Activated CD4-positive, alpha-beta T cell treated with anti-CD3 and anti-CD28 coated beads for 36 hours (primary cell): Measurements from ENCODE around the gene SLC2A3. TPM values are rescaled to one million over a fixed set of nuclear protein-coding genes. Genes with fewer than 3 reads are reported as not detected.
"Not testable (repeated sequence)": the region's sequence is repeated elsewhere in the genome, so short reads cannot be mapped to it uniquely, and the experiment has no call there.

Experiments used
- ATAC-seq: fragments of 200-7000 bp; cut with Tn5 transposase; one replicate; pipeline ENCODE4 v1.10.0; 2021; ENCODE audit warnings: mild to moderate bottlenecking, moderate library complexity
- CTCF ChIA-PET: fragments of 350-600 bp; sonication (Branson Sonifier 250); formaldehyde crosslinking; loops from one replicate; lab custom pipeline; 2021; ENCODE audit warnings: antibody characterized with exemption; lab: Charles Lee
- POLR2A ChIA-PET: fragments of 350-600 bp; sonication (Branson Sonifier 250); formaldehyde crosslinking; loops from one replicate; lab custom pipeline; 2021; ENCODE audit warnings: antibody characterized with exemption, inconsistent platforms; lab: Charles Lee
- DNase-seq: peaks from one replicate; pipeline ENCODE4 v3.0.0-alpha.2; 2020
- H3K27ac Mint-ChIP-seq: one replicate; pipeline ENCODE4 v1.8.0; 2021; ENCODE audit warnings: mixed read lengths
- H3K27me3 Mint-ChIP-seq: one replicate; pipeline ENCODE4 v1.8.0; 2021; ENCODE audit warnings: mixed read lengths
- H3K36me3 Mint-ChIP-seq: one replicate; pipeline ENCODE4 v1.8.0; 2021; ENCODE audit warnings: low read depth, mixed read lengths
- H3K4me1 Mint-ChIP-seq: one replicate; pipeline ENCODE4 v1.8.0; 2021; ENCODE audit warnings: mixed read lengths
- H3K4me3 Mint-ChIP-seq: one replicate; pipeline ENCODE4 v1.8.0; 2021; ENCODE audit warnings: mild to moderate bottlenecking, moderate library complexity, mixed read lengths
- H3K9me3 Mint-ChIP-seq: one replicate; pipeline ENCODE4 v1.8.0; 2021; ENCODE audit warnings: low read depth, mixed read lengths
- intact Hi-C, 2 experiments: fragments of 100-400 bp; cut with DNase I in 1 of 2; cut with micrococcal nuclease in 1 of 2; formaldehyde crosslinking; loops; one replicate each; pipeline versions ENCODE4 v1.14.2 to v1.15.1; 2022 to 2024; cut with DNase I, micrococcal nuclease
- total RNA-seq, 2 experiments: library from RNA; stranded (reverse); gene quantifications; one replicate each; pipeline ENCODE4 v1.2.3, GENCODE V29; 2021

The SLC2A3 gene
- total RNA-seq, 2 experiments from 2014 or later, result 396 to 511 TPM

GRCh38 chr12:7951671-7952070 is 15.7 kb upstream of the SLC2A3 start:
- no peak for DNase-seq
- Mint-ChIP-seq H3K27me3 (no peaks in the 10 kb centered on the region), H3K27ac (no peak overlapping the region), H3K4me1 (peaks cover 4% of the 10 kb centered on the region), H3K36me3 (no peaks in the 10 kb centered on the region), H3K9me3 (no peaks in the 10 kb centered on the region), H3K4me3 (no peak overlapping the region)
- ChIA-PET CTCF (no interaction called here), POLR2A (interaction anchor here (0.9 kb wide), 1 partner anchor 1023 kb away, joined by 3 read pairs; no protein-coding TSS in a partner anchor)
- no peak for ATAC-seq
- intact Hi-C loops, result no loop called here

- CTCF ChIA-PET, result interaction anchor here (1.5 kb wide), 1 partner anchor 10 kb away, joined by 4 read pairs; no protein-coding TSS in a partner anchor
- POLR2A ChIA-PET, result not testable (repeated sequence)
These were observed 14.4 kb upstream of the SLC2A3 start for GRCh38 chr12:7950230-7950943.

GRCh38 chr12:7948589-7949260 is 12.7 kb upstream of the SLC2A3 start:
- CTCF ChIA-PET, result interaction anchor here (0.6 to 1.5 kb wide), 4 partner anchors 11 to 1034 kb away, joined by 3 to 4 read pairs (median 3); no protein-coding TSS in a partner anchor
- ATAC-seq, result no peak
- H3K4me3 Mint-ChIP-seq, result no peak overlapping the region

More at GRCh38 chr12:7950230-7950943, 14.4 kb upstream of the SLC2A3 start:
- H3K27ac Mint-ChIP-seq, H3K4me1 Mint-ChIP-seq, DNase-seq, H3K27me3 Mint-ChIP-seq, H3K4me3 Mint-ChIP-seq, H3K9me3 Mint-ChIP-seq, H3K36me3 Mint-ChIP-seq, ATAC-seq, intact Hi-C loops: not testable (repeated sequence)

GRCh38 chr12:7947011-7947410 is 11.0 kb upstream of the SLC2A3 start:
- intact Hi-C loops, result no loop called here
- ATAC-seq (no peak), DNase-seq (no peak)
- Mint-ChIP-seq H3K27me3 (no peaks in the 10 kb centered on the region), H3K4me1 (peaks cover 4% of the 10 kb centered on the region), H3K36me3 (no peaks in the 10 kb centered on the region), H3K9me3 (no peaks in the 10 kb centered on the region), H3K27ac (no peak overlapping the region), H3K4me3 (no peak overlapping the region)
- POLR2A ChIA-PET, result no interaction called here
- CTCF ChIA-PET, result interaction anchor here (1.0 kb wide), 1 partner anchor 24 kb away, joined by 3 read pairs; no protein-coding TSS in a partner anchor

More at GRCh38 chr12:7948589-7949260, 12.7 kb upstream of the SLC2A3 start:
- no peak for DNase-seq
- POLR2A ChIA-PET, result no interaction called here
- no peaks in the 10 kb centered on the region for H3K9me3 Mint-ChIP-seq
- H3K27me3 Mint-ChIP-seq, result no peaks in the 10 kb centered on the region
- no peak overlapping the region for H3K27ac Mint-ChIP-seq
- H3K36me3 Mint-ChIP-seq, result no peaks in the 10 kb centered on the region
- intact Hi-C loops, result no loop called here
- peaks cover 4% of the 10 kb centered on the region for H3K4me1 Mint-ChIP-seq

- H3K9me3 Mint-ChIP-seq, POLR2A ChIA-PET, H3K4me1 Mint-ChIP-seq, H3K27ac Mint-ChIP-seq, intact Hi-C loops, H3K27me3 Mint-ChIP-seq, H3K4me3 Mint-ChIP-seq, DNase-seq, ATAC-seq, CTCF ChIA-PET, H3K36me3 Mint-ChIP-seq: not testable (repeated sequence)
These were observed 8.8 kb upstream of the SLC2A3 start for GRCh38 chr12:7944760-7945159.

- no peak for DNase-seq
- Mint-ChIP-seq H3K4me3 (no peak overlapping the region), H3K27me3 (no peaks in the 10 kb centered on the region), H3K36me3 (no peaks in the 10 kb centered on the region), H3K4me1 (peaks cover 7% of the 10 kb centered on the region), H3K27ac (no peak overlapping the region), H3K9me3 (no peaks in the 10 kb centered on the region)
- ChIA-PET CTCF (interaction anchor here (1.3 to 10.2 kb wide), 3 partner anchors 25 to 104 kb away, joined by 3 to 210 read pairs (median 7); no protein-coding TSS in a partner anchor), POLR2A (no interaction called here)
- ATAC-seq, result no peak
- intact Hi-C loops, result no loop called here
These were observed 4.9 kb upstream of the SLC2A3 start for GRCh38 chr12:7940906-7941305.

GRCh38 chr12:7937833-7938506 is 2.0 kb upstream of the SLC2A3 start:
- CTCF ChIA-PET, result interaction anchor here (0.8 to 10.2 kb wide), 4 partner anchors 11 to 56 kb away, joined by 3 to 210 read pairs (median 5); no protein-coding TSS in a partner anchor
- intact Hi-C loops, result loop anchor here (5.0 to 10.0 kb wide), 4 partner anchors 304 to 1819 kb away; partner anchors contain the start of genes GAPDH (in 1 of the 2) and PTPN6 (in 1 of the 2)
- Mint-ChIP-seq H3K4me3 (peak overlapping the region; percentile 51), H3K27ac (peak overlapping the region; percentile 79), H3K36me3 (no peaks in the 10 kb centered on the region), H3K27me3 (no peaks in the 10 kb centered on the region), H3K4me1 (peaks cover 7% of the 10 kb centered on the region), H3K9me3 (no peaks in the 10 kb centered on the region)
- ATAC-seq (peak; percentile 11), DNase-seq (peak; percentile 72)
- POLR2A ChIA-PET, result interaction anchor here (1.4 kb wide), 1 partner anchor 22 kb away, joined by 10 read pairs; no protein-coding TSS in a partner anchor

- intact Hi-C loops, result loop anchor here (1.0 to 10.0 kb wide), 6 partner anchors 73 to 1822 kb away; partner anchors contain the start of genes GAPDH (in 1 of the 2), NECAP1 (in 1 of the 2) and PTPN6 (in 1 of the 2)
- DNase-seq (peak; percentile 36), ATAC-seq (no peak)
- CTCF ChIA-PET, result interaction anchor here (0.6 to 10.2 kb wide), 7 partner anchors 23 to 143 kb away, joined by 3 to 210 read pairs (median 5); no protein-coding TSS in a partner anchor
- POLR2A ChIA-PET, result interaction anchor here (1.7 to 4.1 kb wide), 3 partner anchors 25 to 92 kb away, joined by 6 to 115 read pairs (median 14); no protein-coding TSS in a partner anchor
- no peak overlapping the region for H3K27ac Mint-ChIP-seq
- H3K27me3 Mint-ChIP-seq, result no peaks in the 10 kb centered on the region
- no peak overlapping the region for H3K4me3 Mint-ChIP-seq
- H3K4me1 Mint-ChIP-seq, result peaks cover 24% of the 10 kb centered on the region
- peaks cover 17% of the 10 kb centered on the region for H3K36me3 Mint-ChIP-seq
- no peaks in the 10 kb centered on the region for H3K9me3 Mint-ChIP-seq
These were observed 996 bp downstream of the SLC2A3 start for GRCh38 chr12:7934889-7935492.

- POLR2A ChIA-PET, result interaction anchor here (1.5 to 4.1 kb wide), 5 partner anchors 26 to 93 kb away, joined by 11 to 115 read pairs (median 14); no protein-coding TSS in a partner anchor
- ATAC-seq, result no peak
These were observed 1.7 kb downstream of the SLC2A3 start for GRCh38 chr12:7934091-7934888.

More at GRCh38 chr12:7934091-7934888, 1.7 kb downstream of the SLC2A3 start:
- H3K27ac Mint-ChIP-seq, result no peak overlapping the region
- no peak overlapping the region for H3K4me3 Mint-ChIP-seq
- peak; percentile 33 for DNase-seq
- no peaks in the 10 kb centered on the region for H3K27me3 Mint-ChIP-seq
- H3K9me3 Mint-ChIP-seq, result no peaks in the 10 kb centered on the region
- peaks cover 26% of the 10 kb centered on the region for H3K4me1 Mint-ChIP-seq
- intact Hi-C loops, result loop anchor here in 1 of 2 experiments (5.0 to 10.0 kb wide), 3 partner anchors 72 to 1399 kb away; partner anchors contain the start of genes GAPDH and PTPN6
- CTCF ChIA-PET, result interaction anchor here (0.8 to 10.2 kb wide), 10 partner anchors 11 to 168 kb away, joined by 3 to 210 read pairs (median 7); no protein-coding TSS in a partner anchor
- H3K36me3 Mint-ChIP-seq, result peaks cover 22% of the 10 kb centered on the region
